HG02798 (cell line): ENCODE data around the gene TCF21.
"Not testable (repeated sequence)": the region's sequence is repeated elsewhere in the genome, so short reads cannot be mapped to it uniquely, and the experiment has no call there.

ENCODE experiments used
- ATAC-seq: cut with Tn5 transposase; IDR thresholded peaks from one replicate; pipeline ENCODE4 v1.9.1; 2021; ENCODE audit warnings: mild to moderate bottlenecking; ENCODE audit not compliant: unreplicated experiment, poor library complexity

The TCF21 gene

DNA sequence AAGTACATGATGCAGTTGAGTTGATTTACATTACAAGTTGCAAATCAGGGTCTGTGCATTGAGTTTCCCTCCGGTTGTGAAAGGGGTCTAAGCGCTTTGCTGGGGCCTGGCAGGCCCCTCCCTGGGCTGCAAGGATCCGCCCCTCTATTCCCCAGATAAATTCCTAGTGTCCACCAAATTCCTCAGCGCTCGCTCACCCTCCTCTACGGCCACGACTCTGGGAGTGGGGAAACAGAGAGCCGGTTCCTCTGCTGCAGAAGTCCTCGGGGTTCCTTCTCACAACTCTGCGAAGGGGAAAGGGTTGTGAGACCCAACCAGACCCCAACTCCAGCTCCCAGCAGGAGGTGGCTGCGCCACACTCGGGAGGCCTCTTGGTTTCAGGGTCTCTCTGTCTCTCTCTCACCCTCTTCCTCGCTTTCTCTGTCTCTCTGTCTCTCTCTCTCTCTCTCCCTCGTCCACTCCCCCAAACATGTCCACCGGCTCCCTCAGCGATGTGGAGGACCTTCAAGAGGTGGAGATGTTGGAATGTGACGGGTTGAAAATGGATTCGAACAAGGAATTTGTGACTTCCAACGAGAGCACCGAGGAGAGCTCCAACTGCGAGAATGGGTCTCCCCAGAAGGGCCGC lies at the start of gene TCF21:
TCF21 (plus strand) TSS at position 185 of the 628 bp plus-strand sequence; CDS start at position 470, 285 bp downstream.
- ATAC-seq = no peak

DNA sequence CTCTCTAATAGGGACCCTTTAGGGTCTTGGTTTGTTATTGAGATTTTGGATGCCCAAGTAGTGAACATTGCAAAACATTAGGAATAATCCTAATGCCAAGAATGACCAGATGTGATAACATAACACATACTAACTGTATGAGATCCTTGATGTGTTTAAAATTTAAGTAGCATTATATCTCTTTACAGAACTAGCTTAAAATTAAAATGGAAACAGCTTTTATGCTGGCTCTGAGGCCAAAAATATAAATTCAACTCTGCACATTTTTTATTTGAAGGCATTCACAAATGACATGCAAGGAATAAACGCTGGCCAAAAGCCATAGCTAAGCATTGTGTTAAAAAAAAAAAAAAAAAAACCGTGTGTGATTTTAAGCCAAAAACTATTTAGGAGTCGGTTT lies 47.7 kb upstream of the TCF21 start:
- ATAC-seq = no peak

DNA sequence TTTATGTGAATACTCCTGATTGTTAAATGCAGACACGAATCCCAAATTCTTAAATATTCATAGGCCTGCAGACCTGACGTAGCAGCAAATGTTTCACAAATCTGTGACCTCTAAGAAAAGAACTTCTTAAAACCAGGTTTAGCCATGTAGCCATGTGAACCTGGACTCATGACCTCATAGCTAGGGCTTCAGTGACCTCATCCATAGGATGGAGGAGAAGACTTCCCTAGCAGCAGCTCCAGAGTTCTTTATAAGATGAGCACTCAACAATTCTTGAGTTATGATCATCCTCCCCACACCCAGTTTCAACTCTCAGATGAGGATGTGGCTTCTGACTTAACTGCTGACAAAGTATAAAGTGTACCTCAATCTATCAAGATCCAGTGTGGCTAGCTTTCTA lies 45.8 kb upstream of the TCF21 start:
- ATAC-seq = no peak

DNA sequence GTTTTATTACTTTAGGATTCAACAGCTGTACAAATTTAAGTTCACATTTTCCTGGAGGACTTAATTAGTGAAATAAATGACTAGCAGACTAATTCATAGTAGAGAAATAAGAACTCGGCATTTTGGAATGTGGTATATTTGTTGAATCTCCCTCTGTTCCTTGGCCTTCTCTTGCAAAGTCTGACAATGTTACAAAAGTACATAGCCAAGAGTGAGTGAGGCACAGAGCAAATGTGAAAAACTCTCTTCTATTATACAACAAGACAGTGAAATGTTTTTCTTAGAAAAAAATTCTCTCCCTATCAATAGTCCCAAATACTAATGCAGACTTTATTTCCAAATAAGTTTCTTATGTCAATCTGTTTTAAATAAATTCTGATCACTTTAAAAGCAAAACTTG lies 44.2 kb upstream of the TCF21 start:
- no peak for ATAC-seq

DNA sequence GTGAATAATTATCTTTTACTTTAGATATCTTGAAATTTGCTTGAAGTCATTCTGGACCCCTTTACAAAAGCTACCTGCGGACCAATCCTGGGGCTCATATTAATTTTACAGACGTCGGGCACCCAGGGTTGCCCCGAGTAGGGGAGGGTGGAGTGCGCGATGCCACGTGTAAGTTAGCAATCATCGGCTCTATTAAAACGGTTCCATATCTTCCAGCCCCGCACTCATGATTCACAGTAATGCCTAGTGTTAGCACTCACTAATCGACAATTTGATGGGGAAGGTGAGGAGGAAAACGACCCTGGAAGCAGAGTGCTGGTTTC lies 34.9 kb upstream of the TCF21 start:
- no peak for ATAC-seq

DNA sequence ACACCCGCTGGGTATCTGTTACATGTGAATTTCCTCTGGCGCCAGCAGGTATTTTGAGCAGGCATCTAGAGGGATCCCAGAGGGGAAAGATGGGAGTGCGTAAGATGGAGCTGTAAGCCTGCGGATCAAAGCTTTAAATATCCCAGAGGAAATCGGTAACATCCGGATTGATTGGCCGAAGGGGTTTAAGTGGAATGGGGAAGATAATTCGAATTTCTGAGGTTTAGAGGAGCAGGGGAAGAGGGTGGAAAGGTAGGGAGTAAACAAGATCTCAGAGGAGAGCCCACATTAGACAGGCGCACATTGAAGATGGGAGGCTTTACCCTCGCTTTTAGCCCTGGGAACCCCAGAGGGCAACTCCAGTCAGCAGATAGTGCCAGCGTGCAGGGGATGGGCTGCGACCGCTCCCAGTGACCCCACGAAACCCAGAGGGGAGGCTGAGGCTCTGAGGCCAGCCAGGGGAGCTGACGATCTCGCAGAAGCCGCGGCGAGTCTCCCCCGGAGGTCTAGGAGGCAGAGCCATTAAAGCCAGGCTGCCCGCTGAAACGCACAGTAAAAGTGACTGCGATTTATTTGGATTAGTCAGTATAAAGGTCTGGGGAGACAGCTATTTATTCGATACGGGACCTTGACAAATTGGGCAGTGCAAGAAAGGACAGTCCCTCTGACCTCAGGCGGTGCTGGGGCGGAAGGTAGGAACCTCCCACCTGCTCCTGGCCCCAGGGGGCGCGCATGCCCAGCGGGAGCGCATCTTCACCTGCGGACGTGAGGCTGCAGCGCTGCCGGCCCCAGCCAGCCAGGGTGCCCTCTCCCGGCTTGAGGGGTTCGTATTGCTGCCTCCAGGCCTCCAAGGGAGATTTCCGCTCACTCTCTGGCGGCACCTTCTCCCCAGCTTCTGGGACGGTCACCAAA lies 34.3 kb upstream of the TCF21 start:
- no peak for ATAC-seq

DNA sequence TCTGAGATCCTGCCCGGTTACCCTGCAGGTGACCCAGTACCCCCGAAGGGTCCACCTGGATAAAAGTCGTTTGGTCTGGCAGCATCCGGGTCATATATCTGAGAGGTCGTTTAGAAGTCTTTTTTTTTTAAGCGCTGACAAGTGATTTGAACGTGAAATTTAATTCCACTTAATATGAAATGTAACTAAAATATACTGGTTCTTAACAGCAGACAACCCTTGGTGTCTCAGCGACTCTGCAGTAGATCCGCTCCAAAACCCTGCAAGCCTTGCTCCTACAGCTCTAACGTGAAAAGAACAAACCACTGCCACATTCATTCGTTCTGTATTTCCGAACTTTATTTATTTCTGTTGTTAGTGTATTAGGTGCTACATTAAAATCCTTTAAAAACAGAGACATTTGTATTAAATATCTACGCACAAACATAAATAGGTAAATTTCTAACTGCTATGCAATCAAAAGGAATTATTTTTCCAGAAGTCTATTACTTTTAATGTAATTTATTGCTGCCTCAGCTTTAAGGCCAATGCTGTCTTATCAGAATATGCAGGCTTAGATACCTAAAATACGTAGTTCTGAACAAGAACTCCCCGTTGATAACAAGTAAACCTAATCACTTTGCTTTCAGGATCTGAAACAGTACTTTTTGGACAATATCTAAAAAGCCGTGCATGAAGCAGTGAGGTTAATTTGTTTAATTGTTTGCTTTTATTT lies 33.5 kb upstream of the TCF21 start:
- no peak for ATAC-seq

DNA sequence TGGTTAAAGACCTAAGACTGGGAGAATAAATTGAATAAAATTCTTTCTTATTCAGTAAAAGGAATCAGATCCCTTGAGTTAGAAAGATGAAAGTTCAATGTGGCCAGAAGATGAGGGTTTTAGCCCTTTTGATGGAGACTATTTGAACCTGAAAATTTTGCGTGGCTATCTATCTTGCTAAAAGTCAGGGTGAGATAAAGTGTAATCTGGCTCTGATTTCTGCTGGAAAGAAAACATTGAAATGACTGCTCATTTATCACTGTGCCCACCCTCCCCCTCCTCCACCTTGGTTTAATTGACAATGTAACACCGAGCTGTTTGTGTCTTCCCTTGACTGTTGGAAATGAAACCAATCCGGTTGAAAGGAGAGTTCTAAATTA lies 32.9 kb upstream of the TCF21 start:
- ATAC-seq = no peak

DNA sequence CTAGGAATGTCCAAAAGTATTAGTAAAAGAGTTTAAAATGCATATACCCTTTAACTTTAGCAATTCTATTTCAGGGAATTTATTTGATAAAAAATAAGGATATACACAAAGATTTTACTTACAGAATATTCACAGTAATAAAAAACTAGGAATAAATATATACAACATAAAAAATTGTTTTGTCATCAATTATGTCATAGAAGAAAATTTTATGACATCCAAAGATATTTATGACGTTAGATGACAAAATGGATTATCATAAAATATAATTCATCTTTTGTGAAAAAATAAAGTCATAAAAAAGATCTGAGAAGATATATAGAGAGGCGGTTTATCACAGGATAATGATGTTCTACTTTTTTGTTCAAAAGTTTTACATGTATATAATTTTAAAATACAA lies 32.0 kb upstream of the TCF21 start:
- no peak for ATAC-seq

DNA sequence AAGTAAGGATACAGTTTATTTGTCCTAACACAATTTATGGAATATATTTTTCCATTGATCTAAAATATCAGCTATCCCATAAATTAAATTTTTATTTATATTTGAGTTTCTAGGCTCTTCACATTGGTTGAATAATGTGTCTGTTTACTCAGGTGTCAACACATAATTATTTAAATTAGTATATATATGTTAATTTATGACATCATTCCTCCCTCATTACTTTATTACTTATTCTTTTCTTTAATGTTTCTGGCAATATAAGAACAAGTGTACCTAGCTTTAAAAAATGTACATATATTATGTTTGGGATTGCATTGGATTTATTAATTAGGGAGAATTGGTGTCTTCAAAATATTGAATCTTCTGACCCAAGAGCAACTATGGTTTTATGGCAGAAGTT lies 31.2 kb upstream of the TCF21 start:
- ATAC-seq = no peak

DNA sequence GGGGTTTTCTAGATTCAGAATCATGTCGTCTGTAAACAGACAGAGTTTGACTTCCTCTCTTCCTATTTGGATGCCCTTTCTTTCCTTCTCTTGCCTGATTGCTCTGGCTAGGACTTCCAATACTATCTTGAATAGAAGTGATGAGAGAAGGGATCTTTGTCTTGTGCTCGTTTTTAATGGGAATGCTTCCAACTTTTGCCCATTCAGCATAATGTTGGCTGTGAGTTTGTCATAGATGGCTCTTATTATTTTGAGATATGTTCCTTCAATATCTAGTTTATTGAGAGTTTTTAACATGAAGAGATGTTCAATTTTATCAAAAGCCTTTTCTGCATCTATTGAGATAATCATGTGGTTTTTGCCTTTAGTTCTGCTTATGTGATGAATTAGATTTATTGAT lies 27.6 kb upstream of the TCF21 start:
- not testable (repeated sequence) for ATAC-seq

DNA sequence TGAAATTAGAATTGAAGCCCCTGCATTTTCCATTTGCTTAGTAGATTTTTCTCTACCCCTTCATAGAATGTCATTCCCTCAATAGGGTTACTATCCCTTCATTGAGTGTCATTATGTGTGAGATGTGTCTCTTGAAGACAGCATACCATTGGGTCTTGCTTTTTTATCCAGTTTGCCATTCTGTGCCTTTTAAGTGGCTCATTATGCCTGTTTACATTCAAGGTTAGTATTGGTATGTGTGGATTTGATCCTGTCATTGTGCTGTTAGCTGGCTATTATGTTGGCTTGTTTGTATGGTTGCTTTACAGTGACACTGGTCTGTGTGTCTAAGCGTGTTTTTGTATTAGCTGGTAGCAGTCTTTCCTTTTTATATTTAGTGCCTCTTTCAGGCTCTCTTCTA lies 25.7 kb upstream of the TCF21 start:
- no peak for ATAC-seq

DNA sequence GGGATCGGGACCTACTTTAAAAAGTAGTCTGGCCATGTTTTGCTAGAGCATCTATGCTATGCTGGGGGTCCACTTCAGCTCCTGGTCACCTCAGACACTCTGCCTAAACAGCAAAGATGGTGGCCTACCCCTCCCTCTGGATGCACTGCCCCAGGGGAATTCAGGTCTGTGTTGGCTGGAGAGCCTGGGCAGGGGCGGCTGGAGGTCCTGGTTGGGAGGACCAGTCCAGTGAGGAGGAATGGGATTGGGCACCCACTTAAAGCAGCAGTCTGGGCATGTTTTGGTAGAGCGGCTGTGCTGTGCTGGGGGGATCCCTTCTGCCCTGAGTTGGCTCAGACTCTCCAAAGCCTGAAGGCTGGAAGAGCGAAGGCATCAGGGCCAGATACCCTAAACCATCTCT lies 23.2 kb upstream of the TCF21 start:
- no peak for ATAC-seq

DNA sequence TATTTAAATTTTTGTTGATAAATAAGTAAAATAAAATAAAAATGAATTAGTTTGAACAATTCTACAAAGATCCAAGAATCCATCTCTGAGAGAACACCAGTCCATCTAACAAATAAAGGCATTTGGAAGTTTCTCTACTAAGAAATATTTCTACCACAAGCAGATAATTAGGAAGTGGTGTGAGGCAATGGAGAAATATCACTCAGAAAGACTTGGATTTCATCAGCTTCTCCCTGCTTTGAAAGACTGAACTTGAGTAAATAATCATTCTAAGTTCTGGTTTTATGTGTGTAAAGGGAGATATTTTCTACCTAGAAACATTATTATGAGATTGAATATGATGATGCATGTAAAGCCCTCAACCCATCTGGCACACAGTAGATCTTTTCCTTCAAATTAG lies 17.8 kb upstream of the TCF21 start:
- no peak for ATAC-seq

DNA sequence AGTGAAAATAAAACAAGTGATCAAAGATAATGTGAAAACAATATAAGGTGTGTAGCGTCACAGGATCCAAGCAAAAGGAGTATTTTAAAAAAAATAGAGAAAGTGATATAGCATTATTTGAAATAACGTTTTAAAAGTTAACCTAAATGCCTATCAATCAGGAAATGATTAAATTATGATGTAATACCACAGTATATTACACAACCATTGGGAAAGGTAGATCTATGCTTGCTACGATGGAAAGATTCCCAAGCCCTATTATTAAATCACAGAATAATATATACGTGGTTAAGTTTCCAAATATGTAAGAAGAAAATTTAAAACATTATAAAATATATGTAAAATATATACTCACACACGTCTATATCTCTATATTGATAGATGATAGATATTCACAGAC lies 15.4 kb upstream of the TCF21 start:
- ATAC-seq = no peak

DNA sequence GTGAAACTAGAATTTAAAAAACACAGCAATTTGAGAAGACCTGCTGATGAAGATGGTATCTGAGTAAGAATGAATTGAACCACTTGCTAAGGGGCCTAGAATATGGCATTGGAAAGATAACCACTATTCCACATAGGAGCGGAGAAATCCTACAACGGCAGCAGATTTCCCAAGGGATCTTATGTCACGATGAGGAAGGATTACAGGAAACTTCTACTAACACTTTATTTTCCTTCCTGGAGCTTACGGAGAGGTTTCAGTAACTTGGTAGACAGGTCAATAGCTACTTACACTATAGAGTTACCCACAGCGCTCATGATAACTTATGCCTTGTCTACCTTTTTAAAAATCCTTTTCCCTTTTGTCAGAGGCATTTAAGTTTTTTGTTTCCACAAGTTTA lies 11.8 kb upstream of the TCF21 start:
- no peak for ATAC-seq

DNA sequence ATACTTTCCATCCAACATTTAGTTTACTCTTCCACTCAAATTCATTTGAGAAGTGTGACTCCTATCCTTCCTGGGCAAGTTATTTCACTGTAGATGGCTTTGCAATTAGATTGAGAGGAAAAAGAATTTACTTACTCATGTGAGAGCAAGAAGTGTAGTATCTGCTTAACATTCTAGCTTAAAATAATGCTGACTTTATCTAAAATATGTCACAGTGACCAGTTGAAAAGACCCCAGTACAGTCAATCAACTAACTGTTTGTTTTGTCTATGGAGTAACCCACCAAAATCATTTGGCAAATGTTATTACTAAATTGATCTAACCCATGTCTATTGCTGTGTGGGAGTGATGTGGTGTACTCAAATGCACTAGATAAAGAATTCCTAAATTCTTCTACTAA lies 8.9 kb upstream of the TCF21 start:
- no peak for ATAC-seq

DNA sequence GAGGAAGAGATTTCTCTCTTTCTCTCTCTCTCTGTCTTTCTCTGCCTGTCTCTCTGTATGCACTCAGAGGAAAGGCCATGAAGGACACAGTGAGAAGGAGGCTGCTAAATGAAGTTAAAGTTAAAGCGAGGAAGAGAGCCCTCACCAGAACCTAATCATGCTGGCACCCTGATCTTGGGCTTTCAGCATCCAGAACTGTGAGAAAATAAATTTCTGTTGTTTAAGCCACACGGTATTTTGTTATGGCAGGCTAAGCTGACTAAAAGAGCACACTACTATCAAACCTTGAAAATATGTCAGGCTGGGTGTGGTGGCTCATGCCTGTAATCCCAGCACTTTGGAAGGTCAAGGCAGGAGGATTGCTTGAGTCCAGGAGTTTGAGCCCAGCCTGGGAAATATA lies 8.0 kb upstream of the TCF21 start:
- ATAC-seq = no peak

DNA sequence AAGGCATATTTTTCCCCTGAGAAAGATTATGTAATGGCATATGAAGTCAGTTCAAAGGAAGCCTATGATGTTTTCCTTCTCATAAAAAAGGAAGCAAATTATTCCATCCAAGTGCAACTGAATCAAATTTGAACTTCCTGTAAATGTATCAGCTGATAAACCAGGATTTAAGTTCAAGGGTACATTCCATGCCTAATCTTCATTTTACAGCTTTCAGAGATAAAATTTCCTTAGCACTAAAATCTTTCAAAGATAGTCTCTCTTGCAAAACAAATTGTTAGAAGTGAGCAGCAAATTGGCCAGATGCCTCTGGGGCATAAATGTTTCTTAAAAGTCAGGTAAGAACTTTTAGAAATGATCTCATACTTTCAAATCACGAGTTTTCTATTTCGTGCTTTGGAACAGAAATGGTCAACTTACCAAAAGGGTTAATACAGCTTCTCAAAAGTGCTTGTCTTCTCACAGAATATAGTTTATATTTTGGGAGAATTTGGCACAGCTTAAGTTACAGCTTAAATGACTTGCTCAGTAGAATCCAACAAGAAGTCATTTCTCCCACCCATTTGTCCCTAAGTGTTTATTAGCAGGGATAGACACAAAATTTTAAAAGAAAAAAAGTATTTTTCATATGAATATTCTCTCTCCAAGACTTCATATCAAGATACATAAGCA lies 2.7 kb upstream of the TCF21 start:
- no peak for ATAC-seq

DNA sequence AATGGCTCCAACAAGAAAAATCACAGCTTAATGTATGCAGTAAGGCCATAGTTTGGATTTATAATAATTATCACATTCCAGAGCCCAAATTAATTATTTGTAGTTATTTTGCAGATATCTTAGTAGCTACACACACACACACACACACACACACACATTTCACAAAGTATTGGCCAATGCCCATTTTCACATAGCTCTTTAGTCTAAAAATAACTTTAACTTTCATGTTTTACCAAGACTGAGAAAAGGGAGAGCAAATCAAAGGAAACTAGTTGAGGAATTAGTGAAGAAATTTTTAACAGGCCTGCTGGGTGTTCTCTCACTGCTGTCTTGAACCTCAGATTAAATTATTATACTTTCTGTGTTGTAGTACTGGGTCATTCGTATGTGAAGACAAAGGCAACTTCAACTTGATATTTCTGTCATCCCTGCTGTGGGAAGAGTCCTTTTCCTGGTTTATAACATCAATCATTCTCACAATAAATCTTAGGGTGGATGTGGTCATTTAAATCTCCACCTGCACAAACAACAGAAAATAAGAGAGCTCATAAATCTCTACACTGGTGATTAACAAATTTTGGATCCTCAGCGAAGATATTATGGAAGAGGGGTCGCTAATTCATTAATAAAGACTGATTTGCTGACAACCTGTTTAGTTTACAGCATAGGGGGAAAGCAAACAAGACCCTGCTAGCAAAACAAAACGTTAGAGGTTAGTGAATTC lies 1.6 kb upstream of the TCF21 start:
- ATAC-seq = no peak
